ENCODE data around the gene ALPK1.

ALPK1 gene

GRCh38 chr4:112316360-112316759 lies 19.2 kb downstream of the ALPK1 start:
- no peak overlapping the region for H3K4me3 ChIP-seq (ENCODE audit: low read depth, low read length)
- TF ChIP-seq CTCF (IDR thresholded peaks at IDR 0.05; ENCODE audit: control insufficient read depth, extremely low read depth, insufficient read depth), result no peak
- no peak for DNase-seq (ENCODE audit: low read depth)

- no peak overlapping the region for H3K4me3 ChIP-seq (ENCODE audit: low read depth, low read length)
- DNase-seq (ENCODE audit: low read depth), result no peak
- TF ChIP-seq CTCF (IDR thresholded peaks at IDR 0.05; ENCODE audit: control insufficient read depth, extremely low read depth, insufficient read depth), result no peak
Measured at GRCh38 chr4:112318239-112319142, 21.3 kb downstream of the ALPK1 start.

GRCh38 chr4:112321776-112322684 lies 24.9 kb downstream of the ALPK1 start:
- TF ChIP-seq CTCF (IDR thresholded peaks at IDR 0.05; ENCODE audit: control insufficient read depth, extremely low read depth, insufficient read depth), result peak; percentile 82
- no peak for DNase-seq (ENCODE audit: low read depth)
- H3K4me3 ChIP-seq (ENCODE audit: low read depth, low read length), result no peak overlapping the region

GRCh38 chr4:112322866-112323265 lies 25.7 kb downstream of the ALPK1 start:
- no peak for TF ChIP-seq CTCF (IDR thresholded peaks at IDR 0.05; ENCODE audit: control insufficient read depth, extremely low read depth, insufficient read depth)
- no peak overlapping the region for H3K4me3 ChIP-seq (ENCODE audit: low read depth, low read length)
- no peak for DNase-seq (ENCODE audit: low read depth)

- no peak for DNase-seq (ENCODE audit: low read depth)
- TF ChIP-seq CTCF (IDR thresholded peaks at IDR 0.05; ENCODE audit: control insufficient read depth, extremely low read depth, insufficient read depth), result no peak
- H3K4me3 ChIP-seq (ENCODE audit: low read depth, low read length), result no peak overlapping the region
Measured at GRCh38 chr4:112325530-112325929, 28.4 kb downstream of the ALPK1 start.

GRCh38 chr4:112327965-112328733 lies 31.0 kb downstream of the ALPK1 start:
- DNase-seq (ENCODE audit: low read depth), result peak; percentile 34
- peak; percentile 53 for TF ChIP-seq CTCF (IDR thresholded peaks at IDR 0.05; ENCODE audit: control insufficient read depth, extremely low read depth, insufficient read depth)
- H3K4me3 ChIP-seq (ENCODE audit: low read depth, low read length), result no peak overlapping the region
